ENCODE data around the gene RNF223.

GRCh38 chr1:1120096-1120495 lies 46.0 kb upstream of the RNF223 start:
- no peak for TF ChIP-seq CTCF (IDR thresholded peaks at IDR 0.05; ENCODE audit: low read depth, low read length)
- TF ChIP-seq EZH2phosphoT487 (IDR thresholded peaks at IDR 0.05; ENCODE audit: low read depth), result no peak

Measured in OCI-LY3 (cell line).